Body of pancreas (tissue), 4 donors: Measurements from ENCODE around the gene GABRP. TPM values are rescaled to one million over a fixed set of nuclear protein-coding genes. Genes with fewer than 3 reads are reported as not detected.
A peak's percentile ranks its signal among the peaks of the same experiment; 100 is the strongest.

ENCODE experiments used
- ATAC-seq: fragments of 150-250 bp; one replicate; pipeline ENCODE4 v1.9.1; 2016
- DNase-seq, 4 donors: peaks; one replicate each; pipeline ENCODE4 v3.0.0-alpha.2; 2019
- H3K27ac ChIP-seq, 4 donors: fragments of 200-600 bp; sonication (generic); 1 replicate in 3 of 4; 2 replicates in 1 of 4; pipeline versions ENCODE4 v1.5.1 to v1.6.1; 2016 to 2019; ENCODE audit warnings: mild to moderate bottlenecking in 1 of 4, mixed read lengths in 1 of 4, moderate library complexity in 1 of 4
- H3K27me3 ChIP-seq, 2 donors: fragments of 200-600 bp; sonication (generic); one replicate each; pipeline ENCODE4 v1.6.0; 2016; ENCODE audit warnings: mild to moderate bottlenecking in 1 of 2
- H3K36me3 ChIP-seq, 2 donors: fragments of 200-600 bp; sonication (generic); replicated peaks in 1 of 2; 2 replicates each; pipeline ENCODE4 v1.5.1; 2016; ENCODE audit warnings: low read depth in 2 of 2; ENCODE audit not compliant: insufficient read depth in 1 of 2
- H3K4me1 ChIP-seq: fragments of 200-600 bp; sonication (generic); one replicate; pipeline ENCODE4 v1.6.0; 2016
- H3K4me3 ChIP-seq, 2 donors: fragments of 200-600 bp; sonication (generic); 1 replicate in 1 of 2; 2 replicates in 1 of 2; pipeline ENCODE4 v1.5.1; 2016 to 2019
- H3K9me3 ChIP-seq, 3 donors: fragments of 200-600 bp; sonication (generic); 1 replicate in 2 of 3; 2 replicates in 1 of 3; pipeline ENCODE4 v1.5.1; 2016
- CTCF ChIP-seq, 7 experiments: fragments of 450-650 bp in 4 of 7; fragments of 200-600 bp in 3 of 7; sonication (generic) in 3 of 7; IDR thresholded peaks; one replicate each; pipeline ENCODE4 v1.5.1; 2016 to 2019; ENCODE audit warnings: antibody characterized with exemption in 7 of 7
- POLR2A ChIP-seq, 3 donors: fragments of 450-650 bp; IDR thresholded peaks; one replicate each; pipeline ENCODE4 v1.6.1; 2016; ENCODE audit warnings: antibody characterized with exemption in 3 of 3, mild to moderate bottlenecking in 2 of 3
- WGBS, 2 donors: methylation state at CpG; one replicate each; pipeline ENCODE4 v1.1.5; 2017; 5-methylcytosine and 5-hydroxymethylcytosine counted together
- intact Hi-C: fragments of 100-400 bp; cut with DNase I; formaldehyde crosslinking; loops from one replicate; pipeline ENCODE4 v1.15.1; 2023
- total RNA-seq, 2 donors: library from RNA; depleted of rRNA; stranded (reverse); fragments of >200 nt; gene quantifications; one replicate each; pipeline ENCODE4 v1.1.0, GENCODE V29; 2016

Gene GABRP
- total RNA-seq, 2 donors from 2014 or later: 8.6 TPM; not detected in 1

GRCh38 chr5:170782438-170782837 lies 1.1 kb upstream of the GABRP start:
- Histone ChIP-seq H3K27ac (no peak overlapping the region), H3K27me3 (no peaks in the 10 kb centered on the region), H3K9me3 (no peaks in the 10 kb centered on the region), H3K36me3 (no peaks in the 10 kb centered on the region), H3K4me1 (peaks cover 11% of the 10 kb centered on the region), H3K4me3 (no peak overlapping the region)
- intact Hi-C loops: no loop called here
- DNase-seq (peak in 3 of 4 donors; percentile 19 to 44 (median 36)), ATAC-seq (peak; percentile 55)
- 67 to 83% methylated on average over 5 to 6 of the region's 6 CpGs for WGBS, 2 donors
- no peak for TF ChIP-seq POLR2A (IDR thresholded peaks at IDR 0.05)
- TF ChIP-seq CTCF (IDR thresholded peaks at IDR 0.05): no peak

GRCh38 chr5:170785416-170785815 lies 1.9 kb downstream of the GABRP start:
- TF ChIP-seq CTCF (IDR thresholded peaks at IDR 0.05): no peak
- TF ChIP-seq POLR2A (IDR thresholded peaks at IDR 0.05): no peak
- Histone ChIP-seq H3K27me3 (no peaks in the 10 kb centered on the region), H3K9me3 (no peaks in the 10 kb centered on the region), H3K27ac (no peak overlapping the region), H3K4me1 (peaks cover 11% of the 10 kb centered on the region), H3K4me3 (no peak overlapping the region), H3K36me3 (no peaks in the 10 kb centered on the region)
- 76 to 87% methylated on average over 3 of the region's 3 CpGs for WGBS, 2 donors
- intact Hi-C loops: loop anchor here (5.0 kb wide), 1 partner anchor 38 kb away; no protein-coding TSS in a partner anchor
- DNase-seq (no peak), ATAC-seq (no peak)

GRCh38 chr5:170787216-170787615 lies 3.7 kb downstream of the GABRP start:
- Histone ChIP-seq H3K27ac (no peak overlapping the region), H3K27me3 (no peaks in the 10 kb centered on the region), H3K36me3 (no peaks in the 10 kb centered on the region), H3K4me3 (no peak overlapping the region), H3K9me3 (no peaks in the 10 kb centered on the region), H3K4me1 (peaks cover 5% of the 10 kb centered on the region)
- intact Hi-C loops: loop anchor here (5.0 kb wide), 1 partner anchor 40 kb away; no protein-coding TSS in a partner anchor
- DNase-seq (no peak), ATAC-seq (no peak)
- WGBS, 2 donors: 96% methylated on average over 5 of the region's 5 CpGs; no CpG with 5 or more reads in 1 of the 2 donors
- TF ChIP-seq CTCF (IDR thresholded peaks at IDR 0.05) (no peak), POLR2A (IDR thresholded peaks at IDR 0.05) (no peak)

- ATAC-seq: no peak
- no peaks in the 10 kb centered on the region for H3K36me3 ChIP-seq
- TF ChIP-seq POLR2A (IDR thresholded peaks at IDR 0.05) (no peak), CTCF (IDR thresholded peaks at IDR 0.05) (no peak)
- intact Hi-C loops: loop anchor here (5.0 kb wide), 1 partner anchor 41 kb away; no protein-coding TSS in a partner anchor
- H3K9me3 ChIP-seq: no peaks in the 10 kb centered on the region
- WGBS, 2 donors: 75 to 82% methylated on average over 11 of the region's 11 CpGs
- no peak for DNase-seq
- no peaks in the 10 kb centered on the region for H3K4me1 ChIP-seq
- no peak overlapping the region for H3K27ac ChIP-seq
- no peak overlapping the region for H3K4me3 ChIP-seq
- H3K27me3 ChIP-seq: no peaks in the 10 kb centered on the region
Observed at GRCh38 chr5:170788626-170789304, 5.2 kb downstream of the GABRP start.
